ENCODE measurements around the gene PCARE.

DNA sequence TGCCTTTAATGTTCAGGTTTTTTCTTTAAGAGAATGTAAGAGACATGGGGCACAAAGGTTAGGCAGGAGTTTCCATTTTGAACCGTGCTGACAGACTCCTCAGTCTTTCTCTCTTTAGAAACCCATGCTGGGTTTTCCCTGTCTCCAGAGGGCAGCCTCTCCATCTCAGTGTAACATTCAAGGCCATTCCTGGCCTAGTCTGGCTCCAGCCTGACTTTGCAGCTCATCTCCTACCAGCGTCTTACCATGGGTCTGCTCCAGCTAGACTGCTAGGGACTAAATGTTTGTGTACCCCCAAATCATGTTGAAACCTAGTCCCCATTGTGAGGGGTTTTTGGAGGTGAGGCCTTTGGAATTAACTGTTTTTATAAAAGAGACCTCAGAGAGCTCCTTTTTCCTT, 31.1 kb upstream of the PCARE start:
- TF ChIP-seq, protein P1, sequence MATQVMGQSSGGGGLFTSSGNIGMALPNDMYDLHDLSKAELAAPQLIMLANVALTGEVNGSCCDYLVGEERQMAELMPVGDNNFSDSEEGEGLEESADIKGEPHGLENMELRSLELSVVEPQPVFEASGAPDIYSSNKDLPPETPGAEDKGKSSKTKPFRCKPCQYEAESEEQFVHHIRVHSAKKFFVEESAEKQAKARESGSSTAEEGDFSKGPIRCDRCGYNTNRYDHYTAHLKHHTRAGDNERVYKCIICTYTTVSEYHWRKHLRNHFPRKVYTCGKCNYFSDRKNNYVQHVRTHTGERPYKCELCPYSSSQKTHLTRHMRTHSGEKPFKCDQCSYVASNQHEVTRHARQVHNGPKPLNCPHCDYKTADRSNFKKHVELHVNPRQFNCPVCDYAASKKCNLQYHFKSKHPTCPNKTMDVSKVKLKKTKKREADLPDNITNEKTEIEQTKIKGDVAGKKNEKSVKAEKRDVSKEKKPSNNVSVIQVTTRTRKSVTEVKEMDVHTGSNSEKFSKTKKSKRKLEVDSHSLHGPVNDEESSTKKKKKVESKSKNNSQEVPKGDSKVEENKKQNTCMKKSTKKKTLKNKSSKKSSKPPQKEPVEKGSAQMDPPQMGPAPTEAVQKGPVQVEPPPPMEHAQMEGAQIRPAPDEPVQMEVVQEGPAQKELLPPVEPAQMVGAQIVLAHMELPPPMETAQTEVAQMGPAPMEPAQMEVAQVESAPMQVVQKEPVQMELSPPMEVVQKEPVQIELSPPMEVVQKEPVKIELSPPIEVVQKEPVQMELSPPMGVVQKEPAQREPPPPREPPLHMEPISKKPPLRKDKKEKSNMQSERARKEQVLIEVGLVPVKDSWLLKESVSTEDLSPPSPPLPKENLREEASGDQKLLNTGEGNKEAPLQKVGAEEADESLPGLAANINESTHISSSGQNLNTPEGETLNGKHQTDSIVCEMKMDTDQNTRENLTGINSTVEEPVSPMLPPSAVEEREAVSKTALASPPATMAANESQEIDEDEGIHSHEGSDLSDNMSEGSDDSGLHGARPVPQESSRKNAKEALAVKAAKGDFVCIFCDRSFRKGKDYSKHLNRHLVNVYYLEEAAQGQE (IDR thresholded peaks at IDR 0.05; ENCODE audit: low read depth): no peak
- TF ChIP-seq CEBPB (IDR thresholded peaks at IDR 0.05): no peak
- no peak for TF ChIP-seq RAD21 (IDR thresholded peaks at IDR 0.05; ENCODE audit: low read depth)
- no peak for TF ChIP-seq EP300 (IDR thresholded peaks at IDR 0.05; ENCODE audit: borderline replicate concordance)
- TF ChIP-seq, protein P2, sequence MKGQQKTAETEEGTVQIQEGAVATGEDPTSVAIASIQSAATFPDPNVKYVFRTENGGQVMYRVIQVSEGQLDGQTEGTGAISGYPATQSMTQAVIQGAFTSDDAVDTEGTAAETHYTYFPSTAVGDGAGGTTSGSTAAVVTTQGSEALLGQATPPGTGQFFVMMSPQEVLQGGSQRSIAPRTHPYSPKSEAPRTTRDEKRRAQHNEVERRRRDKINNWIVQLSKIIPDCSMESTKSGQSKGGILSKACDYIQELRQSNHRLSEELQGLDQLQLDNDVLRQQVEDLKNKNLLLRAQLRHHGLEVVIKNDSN (IDR thresholded peaks at IDR 0.05): no peak
- TF ChIP-seq CREB1 (IDR thresholded peaks at IDR 0.05; ENCODE audit: low read depth): no peak
- TF ChIP-seq, protein P3, sequence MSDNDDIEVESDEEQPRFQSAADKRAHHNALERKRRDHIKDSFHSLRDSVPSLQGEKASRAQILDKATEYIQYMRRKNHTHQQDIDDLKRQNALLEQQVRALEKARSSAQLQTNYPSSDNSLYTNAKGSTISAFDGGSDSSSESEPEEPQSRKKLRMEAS (IDR thresholded peaks at IDR 0.05): no peak
- no peak for TF ChIP-seq FOXM1 (IDR thresholded peaks at IDR 0.05; ENCODE audit: borderline replicate concordance, low read depth)
- no peak for TF ChIP-seq ZBTB7A (IDR thresholded peaks at IDR 0.05; ENCODE audit: low read depth)

All from Ishikawa (cell line).